Measurements from ENCODE around the gene DIAPH2.

The DIAPH2 gene

GRCh38 chrX:96692454-96692853 lies 7.8 kb downstream of the DIAPH2 start:
- DNase-seq (ENCODE audit: insufficient read length, low spot score) (no peak), FAIRE-seq (no peak)
- no peak for TF ChIP-seq POLR2A (IDR thresholded peaks at IDR 0.05; ENCODE audit: low read depth, low read length)
- no peak for TF ChIP-seq TAF1 (IDR thresholded peaks at IDR 0.05; ENCODE audit: low read depth, low read length)
- TF ChIP-seq POLR2AphosphoS5 (IDR thresholded peaks at IDR 0.05; ENCODE audit: low read depth, low read length) = no peak
- TF ChIP-seq SPI1 (IDR thresholded peaks at IDR 0.05; ENCODE audit: low read depth, low read length) = no peak
- TF ChIP-seq POU2F2 (IDR thresholded peaks at IDR 0.05; ENCODE audit: low read depth, low read length) = no peak
- TF ChIP-seq PAX5 (IDR thresholded peaks at IDR 0.05; ENCODE audit: insufficient read depth, low read length, severe bottlenecking) = no peak

DNA sequence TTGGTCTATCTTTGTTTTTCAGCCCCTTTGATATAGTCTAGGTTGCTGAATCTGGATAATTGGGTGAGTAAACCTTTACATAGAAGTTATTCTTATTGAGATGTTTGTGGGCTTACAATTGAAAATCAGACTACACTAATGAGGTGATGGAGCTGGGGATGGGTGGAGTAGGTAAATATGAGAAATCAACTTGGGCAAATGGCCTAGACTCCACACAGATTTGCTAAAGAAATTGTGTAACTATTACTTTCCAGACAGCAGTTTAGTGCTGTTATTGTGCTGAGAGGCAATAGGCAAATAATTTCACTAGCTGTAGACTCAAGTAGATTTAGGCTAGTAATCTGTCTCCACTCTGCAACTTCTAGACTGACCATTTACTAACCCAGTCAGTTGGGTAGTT lies 8.2 kb downstream of the DIAPH2 start:
- no peak for TF ChIP-seq POLR2AphosphoS5 (IDR thresholded peaks at IDR 0.05; ENCODE audit: low read depth, low read length)
- no peak for TF ChIP-seq TAF1 (IDR thresholded peaks at IDR 0.05; ENCODE audit: low read depth, low read length)
- TF ChIP-seq POLR2A (IDR thresholded peaks at IDR 0.05; ENCODE audit: low read depth, low read length) = no peak
- TF ChIP-seq SPI1 (IDR thresholded peaks at IDR 0.05; ENCODE audit: low read depth, low read length) = no peak
- no peak for TF ChIP-seq PAX5 (IDR thresholded peaks at IDR 0.05; ENCODE audit: insufficient read depth, low read length, severe bottlenecking)
- TF ChIP-seq POU2F2 (IDR thresholded peaks at IDR 0.05; ENCODE audit: low read depth, low read length) = no peak
- no peak for FAIRE-seq

GRCh38 chrX:96693407-96693806 lies 8.8 kb downstream of the DIAPH2 start:
- DNase-seq (ENCODE audit: insufficient read length, low spot score) = no peak
- FAIRE-seq = peak; percentile 38
- TF ChIP-seq POLR2AphosphoS5 (IDR thresholded peaks at IDR 0.05; ENCODE audit: low read depth, low read length) (no peak), PAX5 (IDR thresholded peaks at IDR 0.05; ENCODE audit: insufficient read depth, low read length, severe bottlenecking) (no peak), POLR2A (IDR thresholded peaks at IDR 0.05; ENCODE audit: low read depth, low read length) (no peak), TAF1 (IDR thresholded peaks at IDR 0.05; ENCODE audit: low read depth, low read length) (no peak), SPI1 (IDR thresholded peaks at IDR 0.05; ENCODE audit: low read depth, low read length) (no peak), POU2F2 (IDR thresholded peaks at IDR 0.05; ENCODE audit: low read depth, low read length) (no peak)

More for the DNA sequence above, 8.2 kb downstream of the DIAPH2 start:
- no peak for DNase-seq (ENCODE audit: insufficient read length, low spot score)

- TF ChIP-seq POLR2AphosphoS5 (IDR thresholded peaks at IDR 0.05; ENCODE audit: low read depth, low read length) = no peak
- TF ChIP-seq SPI1 (IDR thresholded peaks at IDR 0.05; ENCODE audit: low read depth, low read length) = no peak
- TF ChIP-seq PAX5 (IDR thresholded peaks at IDR 0.05; ENCODE audit: insufficient read depth, low read length, severe bottlenecking) = no peak
- no peak for TF ChIP-seq TAF1 (IDR thresholded peaks at IDR 0.05; ENCODE audit: low read depth, low read length)
- DNase-seq (ENCODE audit: insufficient read length, low spot score) = no peak
- FAIRE-seq = no peak
Observed at GRCh38 chrX:96696462-96696861, 11.8 kb downstream of the DIAPH2 start.

GRCh38 chrX:96700625-96701024 lies 16.0 kb downstream of the DIAPH2 start:
- no peak for DNase-seq (ENCODE audit: insufficient read length, low spot score)

GRCh38 chrX:96703379-96703778 lies 18.7 kb downstream of the DIAPH2 start:
- FAIRE-seq (no peak), DNase-seq (ENCODE audit: insufficient read length, low spot score) (no peak)
- TF ChIP-seq POLR2A (IDR thresholded peaks at IDR 0.05; ENCODE audit: low read depth, low read length) (no peak), PAX5 (IDR thresholded peaks at IDR 0.05; ENCODE audit: insufficient read depth, low read length, severe bottlenecking) (no peak), POU2F2 (IDR thresholded peaks at IDR 0.05; ENCODE audit: low read depth, low read length) (no peak), SPI1 (IDR thresholded peaks at IDR 0.05; ENCODE audit: low read depth, low read length) (no peak), POLR2AphosphoS5 (IDR thresholded peaks at IDR 0.05; ENCODE audit: low read depth, low read length) (no peak), TAF1 (IDR thresholded peaks at IDR 0.05; ENCODE audit: low read depth, low read length) (no peak)

More at GRCh38 chrX:96700625-96701024, 16.0 kb downstream of the DIAPH2 start:
- FAIRE-seq = no peak
- TF ChIP-seq TAF1 (IDR thresholded peaks at IDR 0.05; ENCODE audit: low read depth, low read length) (no peak), POU2F2 (IDR thresholded peaks at IDR 0.05; ENCODE audit: low read depth, low read length) (no peak), PAX5 (IDR thresholded peaks at IDR 0.05; ENCODE audit: insufficient read depth, low read length, severe bottlenecking) (no peak), SPI1 (IDR thresholded peaks at IDR 0.05; ENCODE audit: low read depth, low read length) (no peak), POLR2AphosphoS5 (IDR thresholded peaks at IDR 0.05; ENCODE audit: low read depth, low read length) (no peak), POLR2A (IDR thresholded peaks at IDR 0.05; ENCODE audit: low read depth, low read length) (no peak)

DNA sequence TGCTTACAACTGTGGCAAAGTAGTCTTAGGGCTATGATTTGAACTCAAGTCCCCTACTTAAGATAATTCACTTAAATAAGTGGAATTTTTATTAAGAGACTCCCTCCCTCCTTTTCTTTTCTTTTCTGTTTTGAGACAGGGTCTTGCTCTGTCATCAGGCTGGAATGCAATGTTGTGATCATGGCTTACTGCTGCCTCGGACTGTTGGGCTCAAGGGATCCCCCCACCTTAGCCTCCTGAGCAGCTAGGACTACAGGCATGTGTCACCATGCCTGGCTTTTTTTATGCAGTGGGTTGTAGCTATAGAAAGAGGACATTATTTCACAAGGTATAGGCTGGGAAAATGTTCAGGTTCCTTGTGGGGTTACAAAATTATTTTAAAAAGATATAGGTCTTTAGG lies 19.2 kb downstream of the DIAPH2 start:
- no peak for FAIRE-seq
- TF ChIP-seq POLR2AphosphoS5 (IDR thresholded peaks at IDR 0.05; ENCODE audit: low read depth, low read length) (no peak), SPI1 (IDR thresholded peaks at IDR 0.05; ENCODE audit: low read depth, low read length) (no peak), TAF1 (IDR thresholded peaks at IDR 0.05; ENCODE audit: low read depth, low read length) (no peak), POU2F2 (IDR thresholded peaks at IDR 0.05; ENCODE audit: low read depth, low read length) (no peak), PAX5 (IDR thresholded peaks at IDR 0.05; ENCODE audit: insufficient read depth, low read length, severe bottlenecking) (no peak), POLR2A (IDR thresholded peaks at IDR 0.05; ENCODE audit: low read depth, low read length) (no peak)
- DNase-seq (ENCODE audit: insufficient read length, low spot score) = no peak

DNA sequence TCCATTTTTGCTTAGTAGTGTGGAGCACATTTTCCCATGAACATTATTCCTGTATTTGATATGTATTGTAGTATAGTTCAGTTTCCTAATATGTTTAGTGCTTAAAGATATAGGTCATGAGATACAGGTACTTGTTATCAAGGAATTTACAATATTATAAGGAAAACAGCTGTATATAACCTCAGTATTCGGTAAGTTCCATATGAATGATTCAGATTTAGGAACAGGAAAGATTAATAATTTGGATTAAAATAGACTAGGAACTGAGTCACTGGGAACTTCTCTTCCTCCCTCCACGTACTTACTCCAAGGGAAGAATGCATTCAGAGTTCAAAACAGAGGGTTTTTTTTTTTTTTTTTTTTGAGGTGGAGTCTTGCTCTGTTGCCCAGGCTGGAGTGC lies 20.0 kb downstream of the DIAPH2 start:
- DNase-seq (ENCODE audit: insufficient read length, low spot score) = no peak
- no peak for FAIRE-seq
- no peak for TF ChIP-seq SPI1 (IDR thresholded peaks at IDR 0.05; ENCODE audit: low read depth, low read length)
- no peak for TF ChIP-seq POU2F2 (IDR thresholded peaks at IDR 0.05; ENCODE audit: low read depth, low read length)
- no peak for TF ChIP-seq POLR2A (IDR thresholded peaks at IDR 0.05; ENCODE audit: low read depth, low read length)
- no peak for TF ChIP-seq PAX5 (IDR thresholded peaks at IDR 0.05; ENCODE audit: insufficient read depth, low read length, severe bottlenecking)
- no peak for TF ChIP-seq POLR2AphosphoS5 (IDR thresholded peaks at IDR 0.05; ENCODE audit: low read depth, low read length)
- TF ChIP-seq TAF1 (IDR thresholded peaks at IDR 0.05; ENCODE audit: low read depth, low read length) = no peak

- no peak for DNase-seq (ENCODE audit: insufficient read length, low spot score)
- no peak for TF ChIP-seq SPI1 (IDR thresholded peaks at IDR 0.05; ENCODE audit: low read depth, low read length)
- no peak for TF ChIP-seq TAF1 (IDR thresholded peaks at IDR 0.05; ENCODE audit: low read depth, low read length)
- no peak for TF ChIP-seq PAX5 (IDR thresholded peaks at IDR 0.05; ENCODE audit: insufficient read depth, low read length, severe bottlenecking)
- no peak for TF ChIP-seq POLR2AphosphoS5 (IDR thresholded peaks at IDR 0.05; ENCODE audit: low read depth, low read length)
- no peak for TF ChIP-seq POLR2A (IDR thresholded peaks at IDR 0.05; ENCODE audit: low read depth, low read length)
- no peak for TF ChIP-seq POU2F2 (IDR thresholded peaks at IDR 0.05; ENCODE audit: low read depth, low read length)
- FAIRE-seq = no peak
Observed at GRCh38 chrX:96705905-96706304, 21.3 kb downstream of the DIAPH2 start.

DNA sequence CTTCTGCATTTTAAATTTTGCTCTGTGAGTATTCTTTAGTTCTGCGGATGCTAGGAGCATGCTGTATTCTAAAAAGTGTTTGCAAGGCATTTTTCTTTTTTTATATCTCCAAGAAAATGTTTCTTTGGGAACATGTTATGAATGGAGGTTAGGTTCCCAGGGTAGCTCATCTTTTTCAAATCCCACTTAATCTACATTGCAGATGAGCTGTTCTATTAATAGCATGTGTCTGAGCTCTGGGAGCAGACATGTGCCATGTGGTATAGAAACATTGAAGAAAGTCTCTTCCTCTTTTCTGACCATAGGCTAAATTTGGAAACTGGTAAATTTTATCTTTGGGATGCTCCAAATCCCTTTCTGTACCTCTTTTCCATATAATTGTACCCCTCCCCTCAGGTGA lies 23.2 kb downstream of the DIAPH2 start:
- FAIRE-seq = no peak
- no peak for DNase-seq (ENCODE audit: insufficient read length, low spot score)
- TF ChIP-seq POU2F2 (IDR thresholded peaks at IDR 0.05; ENCODE audit: low read depth, low read length) (no peak), SPI1 (IDR thresholded peaks at IDR 0.05; ENCODE audit: low read depth, low read length) (peak; percentile 39)

All from GM12891 (cell line).